GM12891 (cell line): ENCODE measurements around the gene SORCS2.

Experiments used
- DNase-seq: peaks from one replicate; pipeline ENCODE4 v3.0.0; 2011; ENCODE audit warnings: low spot score; ENCODE audit not compliant: insufficient read length
- FAIRE-seq: peaks from 2 replicates; lab custom pipeline; 2011; peaks lifted over from hg19 to GRCh38; lab: Jason Lieb, UNC
- PAX5 ChIP-seq: IDR thresholded peaks from 2 replicates; pipeline ENCODE4 v1.6.1; 2011; ENCODE audit warnings: low read length, moderate library complexity, mild to moderate bottlenecking; ENCODE audit not compliant: insufficient read depth, severe bottlenecking
- POLR2A ChIP-seq: IDR thresholded peaks from 2 replicates; pipeline ENCODE4 v1.6.1; 2011; ENCODE audit warnings: low read depth, low read length, control low read depth
- POLR2AphosphoS5 ChIP-seq: IDR thresholded peaks from 2 replicates; pipeline ENCODE4 v1.6.1; 2011; ENCODE audit warnings: low read depth, low read length, control low read depth
- POU2F2 ChIP-seq: IDR thresholded peaks from 2 replicates; pipeline ENCODE4 v1.6.1; 2011; ENCODE audit warnings: low read depth, mild to moderate bottlenecking, control low read depth, low read length, moderate library complexity
- SPI1 ChIP-seq: IDR thresholded peaks from 2 replicates; pipeline ENCODE4 v1.6.1; 2011; ENCODE audit warnings: low read depth, low read length, control low read depth
- TAF1 ChIP-seq: IDR thresholded peaks from 2 replicates; pipeline ENCODE4 v1.6.1; 2011; ENCODE audit warnings: low read depth, low read length, control low read depth

The SORCS2 gene

DNA sequence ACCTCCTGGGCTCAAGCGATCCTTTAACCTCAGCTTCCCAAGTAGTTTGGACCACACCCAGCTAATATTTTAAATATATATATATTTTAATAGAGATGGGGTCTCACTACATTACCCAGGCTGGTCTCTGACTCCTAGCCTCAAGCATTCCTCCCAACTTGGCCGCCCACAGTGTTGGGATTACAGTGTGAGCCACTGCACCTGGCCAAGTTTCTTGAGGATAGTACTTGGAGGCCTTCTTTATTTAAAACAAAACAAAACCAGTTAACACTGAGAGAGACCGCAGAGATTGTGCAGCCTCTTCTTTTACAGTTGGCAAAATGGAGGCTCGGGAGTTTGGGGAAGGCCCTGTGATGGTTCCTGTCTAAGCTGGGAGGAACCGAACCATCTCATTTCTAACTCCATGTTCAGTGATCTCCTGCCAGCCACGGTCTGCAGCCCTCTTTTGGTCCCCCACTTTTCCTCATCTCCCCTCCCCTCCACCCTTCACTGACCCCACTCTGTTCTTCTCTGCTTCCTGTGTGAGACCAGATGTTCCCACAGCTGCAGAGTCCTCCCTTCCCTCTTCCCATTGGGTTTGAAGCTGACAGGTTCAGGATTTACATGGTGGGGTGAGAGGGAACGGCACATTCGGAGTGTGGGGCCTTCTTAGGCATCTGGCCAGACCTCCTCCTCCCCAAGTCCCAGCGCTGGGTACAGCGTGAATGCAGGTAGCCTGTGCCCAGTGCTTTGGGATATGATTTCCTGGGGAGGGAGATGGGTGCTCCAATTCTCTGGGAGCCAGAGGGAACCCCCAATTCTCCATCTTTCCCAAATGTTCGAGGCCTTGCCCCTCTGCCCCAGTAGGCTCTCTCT lies 1.4 kb upstream of the SORCS2 start:
- DNase-seq (no peak), FAIRE-seq (no peak)
- TF ChIP-seq PAX5: no peak
- no peak for TF ChIP-seq TAF1
- TF ChIP-seq POLR2A: no peak
- no peak for TF ChIP-seq SPI1
- no peak for TF ChIP-seq POLR2AphosphoS5
- TF ChIP-seq POU2F2: no peak

DNA sequence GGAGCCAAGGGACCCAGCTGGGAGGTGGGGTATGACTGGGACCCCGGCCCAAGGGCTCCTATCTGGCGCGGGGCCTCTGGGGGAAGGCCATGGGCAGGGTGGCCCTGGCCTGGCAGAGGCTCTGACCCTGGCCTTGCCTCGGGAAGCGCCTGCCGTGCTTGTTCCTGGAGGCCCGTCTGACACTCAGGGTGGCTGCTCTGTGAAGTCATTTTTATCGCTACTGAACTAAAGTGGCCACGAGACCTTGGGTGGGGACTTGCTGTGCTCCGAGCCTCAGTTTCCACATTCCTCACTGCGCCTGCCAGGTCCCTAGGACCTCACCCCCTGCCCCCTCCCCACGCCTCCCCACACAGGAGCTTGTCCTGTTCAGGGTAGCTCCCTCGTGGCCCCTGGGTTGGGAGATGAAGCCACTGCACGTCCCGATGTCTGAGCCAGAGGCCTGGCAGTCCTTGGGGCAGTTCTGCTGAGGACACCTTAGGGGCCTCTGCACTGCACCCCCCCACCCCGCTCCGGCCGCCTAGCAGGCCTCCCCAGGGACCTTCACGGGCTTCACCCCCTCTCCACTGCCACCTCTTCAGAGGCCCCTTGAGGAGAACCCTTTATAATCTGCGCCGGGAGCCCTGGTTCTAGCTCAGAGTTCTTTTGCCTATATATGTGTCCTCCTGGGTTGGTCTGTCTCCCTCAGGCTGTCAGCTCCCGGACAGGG lies 639 bp upstream of the SORCS2 start:
- DNase-seq (no peak), FAIRE-seq (no peak)

DNA sequence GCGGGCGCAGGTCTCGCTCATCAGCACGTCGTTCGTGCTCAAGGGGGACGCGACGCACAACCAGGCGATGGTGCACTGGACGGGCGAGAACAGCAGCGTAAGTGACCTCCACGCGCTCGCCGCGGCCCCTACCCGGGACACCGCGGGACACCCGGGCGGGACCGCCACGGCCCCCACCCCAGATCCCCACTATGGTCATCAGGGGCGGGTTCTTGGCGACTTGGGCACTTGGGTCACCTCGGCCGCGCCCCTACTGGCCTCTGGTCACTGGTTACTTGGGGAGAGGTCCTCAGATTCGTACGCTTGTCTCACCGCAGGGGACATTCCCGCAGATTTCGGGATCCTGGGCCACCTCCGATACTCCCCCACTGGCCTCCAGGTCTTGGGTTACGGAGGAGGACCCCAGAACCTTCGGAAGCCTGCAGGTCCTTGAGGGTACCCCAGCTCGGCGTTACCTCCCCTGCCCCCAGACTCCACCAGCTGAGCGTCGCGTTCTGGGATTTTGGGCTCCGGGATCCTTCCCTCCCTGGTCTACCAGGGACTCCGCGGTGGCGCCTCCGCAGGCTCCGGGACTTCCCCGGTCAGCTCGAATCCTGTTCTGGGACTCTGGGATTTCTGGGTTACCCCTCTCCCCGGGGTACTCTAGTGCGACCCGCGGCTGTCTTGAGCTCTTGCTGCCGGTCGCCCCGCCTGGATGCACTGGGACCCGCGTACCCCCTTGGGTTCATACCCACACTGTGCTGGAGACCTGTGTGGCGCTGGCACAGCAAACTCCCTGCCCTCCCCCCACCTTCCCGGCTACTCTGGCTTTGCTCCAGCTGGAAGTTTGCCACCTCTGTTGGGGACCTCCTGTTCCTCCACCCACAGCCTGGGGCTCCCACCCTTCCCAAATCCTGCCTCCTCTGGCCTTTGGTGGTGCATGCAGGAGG lies 956 bp downstream of the SORCS2 start:
- TF ChIP-seq PAX5: no peak
- TF ChIP-seq POU2F2: no peak
- no peak for TF ChIP-seq TAF1
- TF ChIP-seq SPI1: no peak
- TF ChIP-seq POLR2AphosphoS5: no peak
- TF ChIP-seq POLR2A: no peak

More for the DNA sequence above, 639 bp upstream of the SORCS2 start:
- no peak for TF ChIP-seq SPI1
- no peak for TF ChIP-seq POU2F2
- TF ChIP-seq POLR2AphosphoS5: no peak
- no peak for TF ChIP-seq POLR2A
- TF ChIP-seq PAX5: no peak
- TF ChIP-seq TAF1: no peak

DNA sequence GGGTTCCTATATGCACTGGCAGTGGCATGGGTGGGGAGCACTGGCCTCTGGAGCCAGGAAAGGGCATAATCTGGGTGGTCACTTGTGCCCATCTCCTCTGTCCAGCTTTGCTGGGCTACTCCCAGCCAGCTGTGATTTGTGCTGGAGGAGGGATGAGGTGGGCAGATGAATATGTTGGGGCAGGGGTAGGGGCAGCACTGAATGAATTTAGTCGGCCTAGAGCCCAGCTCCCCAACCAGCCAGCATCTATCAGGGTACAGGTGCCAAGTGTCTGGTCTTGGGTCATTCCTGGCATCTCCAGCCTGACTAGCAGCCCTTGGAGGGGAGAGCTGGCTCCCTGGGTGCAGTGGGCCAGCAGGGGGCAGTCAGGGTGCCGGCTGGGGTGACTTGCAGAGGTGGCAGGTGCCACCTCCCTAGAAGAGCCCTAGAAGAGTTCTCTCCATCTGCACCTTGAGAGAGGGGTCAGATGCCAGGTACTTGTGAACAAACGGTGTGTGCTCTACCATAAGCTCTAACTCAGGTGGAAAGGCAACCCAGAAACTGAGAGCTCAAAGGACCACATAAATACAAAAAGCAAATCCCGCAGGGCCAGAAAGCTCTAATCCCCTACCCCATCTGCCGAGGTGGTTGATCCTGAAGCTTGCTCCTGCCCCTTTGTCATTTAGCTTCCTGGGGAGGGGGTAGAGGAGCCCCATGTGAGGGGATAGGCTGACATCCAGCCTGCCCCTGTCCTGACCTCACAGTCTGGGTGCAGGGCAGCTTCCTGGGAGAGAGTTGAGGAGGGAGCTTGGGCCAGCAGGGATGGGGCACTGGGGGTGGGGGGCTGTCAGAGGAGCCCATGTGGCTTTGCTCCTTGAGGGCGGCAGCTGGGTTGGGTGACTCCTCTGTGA lies 2.2 kb downstream of the SORCS2 start:
- DNase-seq (no peak), FAIRE-seq (no peak)
- TF ChIP-seq POU2F2 (no peak), TAF1 (no peak), POLR2AphosphoS5 (no peak)

More for the DNA sequence above, 956 bp downstream of the SORCS2 start:
- DNase-seq: no peak
- no peak for FAIRE-seq

DNA sequence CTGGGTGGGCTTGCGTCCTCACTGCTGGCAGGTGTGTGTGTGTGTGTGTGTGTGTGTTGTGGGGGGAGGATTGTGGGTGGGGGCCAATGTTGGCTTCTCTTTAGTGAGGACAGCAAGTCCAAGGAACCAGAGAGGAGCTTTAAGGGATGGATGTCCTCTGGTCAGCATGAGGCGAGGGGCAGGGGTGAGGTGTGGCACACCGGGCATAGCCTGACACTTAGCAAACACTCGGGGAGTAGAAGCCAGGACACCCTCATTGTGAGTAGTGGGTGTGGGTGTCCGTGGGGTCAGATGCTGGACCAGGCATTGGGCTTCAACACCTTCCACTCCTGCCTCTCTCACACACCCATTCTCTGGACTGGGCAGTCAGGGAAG lies 2.8 kb downstream of the SORCS2 start:
- DNase-seq: no peak
- no peak for TF ChIP-seq POLR2AphosphoS5
- TF ChIP-seq POU2F2: no peak
- no peak for TF ChIP-seq TAF1
- no peak for FAIRE-seq

DNA sequence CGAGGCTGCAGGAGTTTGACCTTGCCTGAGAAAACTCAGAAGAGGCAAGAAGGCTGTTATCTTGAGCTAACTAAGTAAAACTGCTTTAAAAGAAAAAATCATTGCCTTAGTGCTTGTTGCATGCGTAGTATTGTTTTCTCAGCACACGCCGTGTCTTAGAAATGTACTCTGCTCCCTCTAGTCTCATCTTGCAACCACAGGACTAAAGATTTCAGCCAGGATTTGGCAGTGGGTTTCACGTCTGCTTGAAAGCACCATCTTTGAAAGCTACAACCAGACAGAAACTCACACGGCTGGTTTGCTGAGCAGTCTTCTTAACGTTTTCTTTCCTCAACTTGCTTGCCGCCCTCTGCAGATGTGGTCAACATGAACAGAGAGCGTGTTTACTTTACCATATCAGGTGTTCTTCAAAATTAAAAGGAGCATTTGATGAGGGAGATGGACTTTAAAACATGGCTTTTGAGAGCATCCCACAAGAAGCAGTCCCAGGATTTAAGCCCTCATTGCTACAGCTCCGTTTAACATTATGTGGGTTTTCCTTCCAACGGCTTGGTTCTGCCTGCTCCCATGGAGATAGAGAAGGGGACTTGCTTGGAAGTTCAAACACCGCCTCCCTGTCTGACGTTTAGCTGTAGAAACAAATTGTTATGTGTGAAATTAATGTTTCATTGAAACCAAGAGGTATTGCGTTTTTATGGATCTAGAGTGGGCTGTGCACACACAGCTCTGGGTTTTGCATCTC lies 3.4 kb downstream of the SORCS2 start:
- TF ChIP-seq PAX5: no peak
- no peak for TF ChIP-seq POLR2AphosphoS5
- TF ChIP-seq POLR2A: no peak
- FAIRE-seq (no peak), DNase-seq (no peak)

DNA sequence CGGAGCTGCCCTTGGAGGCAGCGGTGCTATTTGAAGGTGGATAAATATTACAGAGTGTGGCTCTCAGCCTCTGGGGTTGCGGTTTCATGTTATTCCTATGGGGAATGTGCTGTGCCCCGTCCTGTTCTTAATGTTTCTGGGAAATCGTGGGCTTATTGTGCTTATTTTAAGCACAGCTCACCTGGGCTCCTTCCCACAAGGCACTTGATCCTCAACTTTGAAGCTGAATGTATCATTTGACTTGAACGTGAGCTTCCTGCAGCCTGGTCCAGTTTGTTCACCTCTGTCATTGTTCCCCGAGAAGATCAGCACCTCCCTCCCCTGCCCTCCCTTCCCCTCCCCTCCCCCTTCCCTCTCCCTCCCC lies 3.9 kb downstream of the SORCS2 start:
- no peak for FAIRE-seq
- no peak for DNase-seq

DNA sequence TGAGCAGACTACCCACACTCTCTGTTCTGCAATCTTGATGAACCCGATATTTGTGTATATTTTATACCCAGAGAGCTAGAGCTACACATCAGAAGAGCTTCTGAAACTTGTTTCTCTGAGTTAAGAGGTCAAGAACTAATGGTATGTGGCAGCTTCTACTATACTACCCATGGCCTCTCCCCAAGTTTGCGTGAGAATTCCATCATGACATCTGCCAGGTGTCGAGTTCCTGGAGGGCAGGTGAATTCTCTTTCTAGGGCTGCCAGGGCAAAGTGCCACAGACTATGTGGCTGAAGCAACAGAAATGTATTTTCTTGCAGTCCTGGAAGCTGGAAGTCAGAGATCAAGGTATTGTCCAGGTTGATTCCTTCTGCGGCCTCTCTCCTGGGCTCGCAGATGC lies 4.4 kb downstream of the SORCS2 start:
- FAIRE-seq (no peak), DNase-seq (no peak)
- TF ChIP-seq SPI1 (no peak), PAX5 (no peak), TAF1 (no peak), POU2F2 (no peak), POLR2A (no peak), POLR2AphosphoS5 (no peak)

More for the DNA sequence above, 3.9 kb downstream of the SORCS2 start:
- TF ChIP-seq POLR2A (no peak), POU2F2 (no peak), TAF1 (no peak), SPI1 (no peak), PAX5 (no peak), POLR2AphosphoS5 (no peak)
